Effector memory CD4-positive, alpha-beta T cell (primary cell): ENCODE results near the gene MEGF11.

ENCODE experiments used
- DNase-seq, 3 donors: peaks; one replicate each; pipeline ENCODE4 v3.0.0-alpha.2; 2020
- H3K27ac ChIP-seq: 2 replicates; pipeline ENCODE4 v1.7.0; 2013; ENCODE audit warnings: mild to moderate bottlenecking, low read length, moderate library complexity; ENCODE audit not compliant: insufficient read depth, poor library complexity, severe bottlenecking
- H3K27me3 ChIP-seq: replicated peaks from 2 replicates; pipeline ENCODE4 v1.7.0; 2013; ENCODE audit warnings: mild to moderate bottlenecking, low read length; ENCODE audit not compliant: insufficient read depth, control insufficient read depth, poor library complexity, severe bottlenecking
- H3K36me3 ChIP-seq: 2 replicates; pipeline ENCODE4 v1.7.0; 2013; ENCODE audit warnings: mild to moderate bottlenecking, low read length, moderate library complexity; ENCODE audit not compliant: control insufficient read depth, insufficient read depth
- H3K4me1 ChIP-seq: 2 replicates; pipeline ENCODE4 v1.7.0; 2013; ENCODE audit warnings: low read length, mild to moderate bottlenecking; ENCODE audit not compliant: control insufficient read depth, insufficient read depth, poor library complexity, severe bottlenecking
- H3K4me3 ChIP-seq: 2 replicates; pipeline ENCODE4 v1.7.0; 2013; ENCODE audit warnings: low read length, low read depth, mild to moderate bottlenecking; ENCODE audit not compliant: insufficient read depth, poor library complexity, severe bottlenecking
- H3K9me3 ChIP-seq: 2 replicates; pipeline ENCODE4 v1.7.0; 2013; ENCODE audit warnings: mild to moderate bottlenecking, low read length, moderate library complexity; ENCODE audit not compliant: control insufficient read depth

The MEGF11 gene

DNA sequence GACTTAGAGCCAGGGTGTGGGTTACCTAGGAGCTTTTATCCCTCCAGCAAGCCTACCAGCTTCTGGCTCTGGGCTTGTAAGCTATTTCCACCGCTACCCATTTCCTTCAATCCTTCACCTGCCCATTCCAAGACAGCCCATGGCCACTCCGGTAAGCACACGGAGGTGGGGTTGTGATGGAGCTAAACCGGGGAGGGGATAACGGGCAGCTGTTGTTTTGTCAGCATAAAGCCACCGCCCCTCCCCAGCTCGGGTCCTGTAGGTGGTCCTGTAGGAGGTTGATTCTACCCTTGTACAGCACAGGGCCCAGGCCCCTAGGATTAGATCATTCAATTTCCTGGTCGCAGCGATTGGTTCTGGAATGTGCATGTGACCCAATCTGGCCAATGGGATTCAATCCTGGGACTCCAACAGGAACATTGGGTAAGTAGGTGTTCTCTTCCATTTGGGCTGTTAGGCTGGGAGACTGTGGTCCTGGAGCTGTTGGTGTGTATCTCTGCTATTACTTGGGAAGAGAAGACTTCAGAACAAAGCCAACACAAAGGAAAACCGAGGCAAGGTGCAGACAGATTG is 233.6 kb downstream of the MEGF11 start:
- Histone ChIP-seq H3K4me1 (no peaks in the 10 kb centered on the region), H3K27me3 (peaks cover 5% of the 10 kb centered on the region), H3K27ac (no peak overlapping the region)

DNA sequence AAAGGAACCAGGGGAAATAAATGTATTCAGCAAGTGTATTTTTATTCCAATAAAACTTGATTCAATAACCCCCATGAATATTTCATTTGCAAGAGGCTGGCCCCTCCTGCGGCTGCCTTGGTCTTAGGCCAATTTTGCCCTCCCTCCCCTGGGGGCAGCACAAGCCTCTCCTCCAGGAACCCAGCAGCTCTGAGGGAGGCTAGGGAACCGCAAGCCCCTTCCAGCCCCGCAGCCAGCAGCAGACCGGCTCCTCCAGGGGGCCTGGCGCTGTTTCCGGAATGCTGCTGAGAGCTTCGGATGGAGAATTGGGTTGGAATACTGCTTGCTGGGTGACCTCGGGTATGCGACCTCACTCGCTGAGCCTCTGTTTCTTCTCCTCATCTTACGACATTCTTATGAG is 234.2 kb downstream of the MEGF11 start:
- Histone ChIP-seq H3K9me3 (no peaks in the 10 kb centered on the region), H3K27ac (no peak overlapping the region), H3K4me3 (no peak overlapping the region), H3K4me1 (no peaks in the 10 kb centered on the region), H3K27me3 (peaks cover 5% of the 10 kb centered on the region), H3K36me3 (no peaks in the 10 kb centered on the region)
- no peak for DNase-seq

More for the DNA sequence above, 233.6 kb downstream of the MEGF11 start:
- no peak for DNase-seq
- Histone ChIP-seq H3K9me3 (no peaks in the 10 kb centered on the region), H3K4me3 (no peak overlapping the region), H3K36me3 (no peaks in the 10 kb centered on the region)

DNA sequence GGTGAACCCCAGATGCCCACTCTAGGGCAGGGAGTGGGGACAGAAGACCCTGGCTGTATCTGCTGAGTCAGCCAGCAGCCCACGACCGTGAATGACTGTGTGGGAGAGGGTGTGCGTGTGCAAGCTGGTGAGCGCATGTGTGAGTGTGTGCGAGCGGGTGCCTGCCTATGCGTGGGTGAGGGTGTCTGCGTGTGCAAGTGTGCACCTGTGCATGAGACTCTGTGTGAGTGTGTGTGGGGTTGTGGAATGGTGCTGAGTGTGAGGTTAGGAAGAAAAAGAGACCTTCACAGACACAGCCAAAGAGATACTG is 235.1 kb downstream of the MEGF11 start:
- Histone ChIP-seq H3K27me3 (peaks cover 3% of the 10 kb centered on the region), H3K36me3 (no peaks in the 10 kb centered on the region), H3K9me3 (no peaks in the 10 kb centered on the region), H3K4me3 (no peak overlapping the region), H3K4me1 (no peaks in the 10 kb centered on the region), H3K27ac (no peak overlapping the region)
- DNase-seq = no peak

DNA sequence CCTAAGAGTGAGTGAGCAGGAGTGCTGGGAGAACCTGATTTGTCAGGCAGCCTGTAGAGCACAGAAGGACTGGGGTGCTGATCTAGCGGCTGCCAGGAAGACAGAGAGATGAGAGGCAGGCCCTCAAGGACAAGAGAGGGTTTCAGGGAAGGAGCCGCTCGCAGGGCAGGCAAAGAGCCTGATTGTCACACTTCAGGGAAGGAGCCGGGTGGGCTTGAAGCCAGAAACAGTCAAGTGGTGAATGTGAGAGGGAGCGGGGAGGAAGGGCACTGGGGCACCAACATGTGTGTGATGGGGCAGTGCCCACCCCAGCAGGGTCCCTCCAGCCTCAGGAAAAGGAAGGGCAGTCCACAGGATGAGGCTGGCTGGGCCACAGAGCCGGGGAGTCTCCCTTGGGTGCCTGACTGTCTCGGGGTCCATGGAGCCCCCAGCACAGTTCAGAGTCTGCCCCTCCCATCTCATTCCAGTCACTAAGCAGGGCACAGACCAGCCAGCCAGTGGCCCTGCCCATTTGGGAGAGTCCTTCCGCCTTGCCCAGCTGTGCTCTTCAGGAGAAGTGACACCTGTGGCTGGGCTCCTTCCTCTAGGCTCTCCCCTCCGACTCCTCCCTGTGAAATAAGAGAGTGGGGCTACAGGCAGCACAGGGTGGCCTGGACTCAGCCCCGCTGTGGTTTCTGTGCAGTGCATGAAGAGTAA is 235.6 kb downstream of the MEGF11 start:
- peaks cover 3% of the 10 kb centered on the region for H3K27me3 ChIP-seq
- H3K27ac ChIP-seq = no peak overlapping the region
- no peak overlapping the region for H3K4me3 ChIP-seq
- no peaks in the 10 kb centered on the region for H3K4me1 ChIP-seq
- no peak for DNase-seq
- no peaks in the 10 kb centered on the region for H3K36me3 ChIP-seq
- H3K9me3 ChIP-seq = no peaks in the 10 kb centered on the region

DNA sequence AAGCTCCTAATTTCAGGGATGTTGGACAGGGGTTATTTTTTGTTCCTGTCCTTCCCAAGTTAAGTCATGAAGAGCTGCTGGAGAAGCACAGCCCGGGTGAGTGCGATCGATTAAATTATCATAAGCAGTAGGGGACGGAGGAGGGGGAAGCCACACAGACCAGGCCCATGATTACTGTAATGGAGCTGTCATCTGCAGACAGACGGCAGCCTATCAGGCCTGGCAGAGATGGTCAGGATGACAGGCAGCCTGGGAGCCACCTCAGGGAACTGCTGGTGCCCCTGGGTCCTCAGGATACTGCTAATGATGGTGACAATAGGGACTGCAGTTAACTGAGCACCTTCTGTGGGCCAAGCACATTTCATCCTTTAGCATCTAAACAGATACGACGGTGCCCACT is 236.6 kb downstream of the MEGF11 start:
- no peak for DNase-seq
- H3K27ac ChIP-seq = no peak overlapping the region
- H3K36me3 ChIP-seq = no peaks in the 10 kb centered on the region
- no peaks in the 10 kb centered on the region for H3K9me3 ChIP-seq
- H3K4me1 ChIP-seq = no peaks in the 10 kb centered on the region
- no peak overlapping the region for H3K4me3 ChIP-seq
- H3K27me3 ChIP-seq = peaks cover 3% of the 10 kb centered on the region

DNA sequence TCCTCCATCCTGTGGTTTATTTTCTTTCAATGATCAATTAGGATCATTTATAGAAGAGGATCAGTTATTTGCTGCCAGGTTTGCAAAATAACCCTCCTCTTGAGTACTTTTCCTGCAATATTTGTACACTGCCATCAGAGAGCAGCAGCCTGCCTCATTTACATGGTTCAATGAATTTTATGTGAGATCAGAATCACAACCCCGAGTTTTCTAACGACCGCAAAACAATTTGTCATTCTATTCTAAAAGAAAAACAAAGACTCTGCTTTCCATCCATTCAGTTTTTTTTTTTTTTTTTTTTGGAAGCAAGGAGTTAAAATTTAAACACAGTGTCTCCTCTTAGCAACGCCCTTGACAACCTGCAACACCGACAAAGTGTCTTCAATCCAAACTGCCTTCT is 237.4 kb downstream of the MEGF11 start:
- Histone ChIP-seq H3K36me3 (no peaks in the 10 kb centered on the region), H3K4me3 (no peak overlapping the region), H3K27ac (no peak overlapping the region), H3K27me3 (no peaks in the 10 kb centered on the region), H3K9me3 (no peaks in the 10 kb centered on the region), H3K4me1 (no peaks in the 10 kb centered on the region)
- no peak for DNase-seq

DNA sequence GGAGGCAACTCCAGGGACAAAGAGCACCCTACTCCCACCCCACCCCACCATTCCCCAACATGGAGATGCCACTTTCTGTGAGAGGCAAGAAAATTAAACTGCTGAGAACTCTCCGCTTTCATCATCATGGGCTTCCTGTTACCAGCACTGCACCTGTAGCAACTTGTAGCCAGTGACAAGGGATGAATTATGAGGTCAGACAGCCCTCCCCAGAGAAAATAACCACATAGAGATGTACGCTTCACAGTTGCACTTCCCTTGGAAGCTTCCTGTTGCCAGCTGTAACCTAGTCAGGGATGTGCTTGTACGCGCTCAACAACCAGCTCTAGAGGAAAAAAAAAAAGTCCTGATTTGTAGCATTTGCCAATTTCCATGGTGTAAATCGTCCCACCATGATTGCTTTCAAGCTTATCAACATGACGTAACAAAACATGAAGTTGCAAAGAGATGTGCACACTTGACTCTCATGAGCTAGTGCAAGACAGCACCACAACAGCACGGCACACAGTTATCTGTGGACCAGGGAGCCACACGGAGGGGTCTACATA is 238.8 kb downstream of the MEGF11 start:
- Histone ChIP-seq H3K4me3 (no peak overlapping the region), H3K27ac (no peak overlapping the region), H3K9me3 (no peaks in the 10 kb centered on the region), H3K36me3 (no peaks in the 10 kb centered on the region), H3K27me3 (no peaks in the 10 kb centered on the region), H3K4me1 (no peaks in the 10 kb centered on the region)
- DNase-seq = no peak

DNA sequence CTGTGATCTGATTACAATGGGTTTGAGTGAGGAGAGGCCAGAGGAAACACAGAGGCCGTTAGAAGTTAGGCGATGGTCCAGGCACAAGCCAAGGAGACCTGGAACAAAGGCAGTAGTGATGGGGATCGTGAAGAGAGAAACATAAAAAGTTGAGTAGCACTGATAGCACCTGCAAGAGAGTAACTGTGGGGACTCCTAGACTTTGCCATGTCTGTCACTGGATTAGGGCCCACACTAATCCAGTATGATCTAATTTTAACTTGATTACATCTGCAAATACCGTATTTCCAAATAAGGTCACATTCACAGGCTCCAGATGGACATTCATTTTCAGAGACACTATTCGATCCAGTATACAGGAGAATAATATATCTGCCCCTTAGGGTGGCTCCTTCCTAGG is 239.5 kb downstream of the MEGF11 start:
- H3K27ac ChIP-seq = no peak overlapping the region
- no peaks in the 10 kb centered on the region for H3K4me1 ChIP-seq
- H3K36me3 ChIP-seq = no peaks in the 10 kb centered on the region
- H3K4me3 ChIP-seq = no peak overlapping the region
- H3K27me3 ChIP-seq = no peaks in the 10 kb centered on the region
- no peaks in the 10 kb centered on the region for H3K9me3 ChIP-seq
- no peak for DNase-seq

DNA sequence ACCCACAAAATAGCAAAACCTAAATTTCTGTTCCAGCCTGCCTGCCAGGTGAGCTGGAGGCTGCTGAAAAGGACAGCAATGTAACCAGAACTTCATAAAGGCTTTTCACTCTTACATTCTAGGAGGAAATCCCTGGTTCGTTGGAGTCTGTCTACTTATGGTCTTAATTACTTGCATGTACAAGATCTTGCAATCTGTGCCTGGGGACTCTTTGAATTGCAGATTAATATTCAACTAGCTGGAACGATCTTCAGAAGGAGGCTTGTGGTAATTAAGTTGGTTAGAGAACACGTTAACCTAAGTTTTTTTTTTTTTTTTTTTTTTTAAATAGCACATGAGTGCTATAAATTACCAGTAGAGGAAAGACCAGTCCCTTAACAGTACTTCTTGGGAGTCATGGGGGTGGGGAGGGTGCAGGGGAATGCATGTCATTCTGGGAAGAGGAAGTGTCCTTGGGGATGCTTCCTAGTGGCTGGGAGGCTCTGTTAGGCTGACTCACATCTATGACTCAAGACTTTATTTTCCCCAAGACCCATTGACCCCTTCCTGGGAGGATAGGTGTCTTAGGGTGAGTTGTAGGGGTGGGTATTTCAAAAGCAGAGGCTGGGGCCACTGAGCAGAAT is 244.5 kb downstream of the MEGF11 start:
- Histone ChIP-seq H3K9me3 (no peaks in the 10 kb centered on the region), H3K4me1 (no peaks in the 10 kb centered on the region), H3K27ac (no peak overlapping the region), H3K4me3 (no peak overlapping the region), H3K27me3 (no peaks in the 10 kb centered on the region), H3K36me3 (no peaks in the 10 kb centered on the region)
- DNase-seq = no peak

DNA sequence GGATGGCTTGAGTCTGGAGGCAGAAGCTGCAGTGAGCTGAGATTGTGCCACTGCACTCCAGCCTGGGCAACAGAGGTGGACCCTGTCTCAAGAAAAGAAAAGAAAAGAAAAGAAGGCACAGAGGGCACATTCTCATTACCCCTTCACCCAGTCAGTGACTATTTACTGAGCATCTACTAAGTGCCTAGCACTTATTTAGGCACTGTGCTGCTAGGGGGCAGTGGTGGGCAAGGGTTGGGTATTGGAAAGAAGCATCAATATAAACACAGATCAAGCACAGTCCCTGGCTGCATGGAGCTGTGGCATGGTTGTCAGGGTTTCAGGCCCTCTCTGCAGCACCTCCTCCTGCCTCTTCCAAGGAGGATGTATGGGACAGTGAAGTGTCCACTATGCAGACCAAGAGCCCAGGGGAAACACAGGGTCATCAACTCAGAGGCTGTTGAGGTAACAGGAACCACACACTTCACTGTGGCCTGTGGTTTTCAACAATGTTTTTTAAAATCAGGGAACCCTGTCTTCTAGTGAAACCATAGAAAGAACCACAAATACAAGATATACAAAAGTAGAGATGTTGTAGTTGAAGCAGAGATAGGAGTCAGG is 245.8 kb downstream of the MEGF11 start:
- DNase-seq = no peak
- Histone ChIP-seq H3K4me3 (no peak overlapping the region), H3K27me3 (no peaks in the 10 kb centered on the region)

More for the DNA sequence above, 245.8 kb downstream of the MEGF11 start:
- H3K36me3 ChIP-seq = no peaks in the 10 kb centered on the region
- no peak overlapping the region for H3K27ac ChIP-seq
- H3K4me1 ChIP-seq = no peaks in the 10 kb centered on the region
- no peaks in the 10 kb centered on the region for H3K9me3 ChIP-seq
